GM08714 (cell line): ENCODE data around the gene CYP2R1.
A peak's percentile ranks its signal among the peaks of the same experiment; 100 is the strongest.
"Not testable (repeated sequence)": the region's sequence is repeated elsewhere in the genome, so short reads cannot be mapped to it uniquely, and the experiment has no call there.

Experiments
- H3K4me3 ChIP-seq: fragments of 200-500 bp; sonication (Bioruptor generic); 2 replicates; pipeline ENCODE4 v1.5.1; 2014; ENCODE audit warnings: mild to moderate bottlenecking, low read length, inconsistent platforms
- ZNF274 ChIP-seq: IDR thresholded peaks from 2 replicates; pipeline ENCODE4 v1.6.1; 2012; ENCODE audit warnings: mild to moderate bottlenecking, low read depth, low read length

CYP2R1 gene

GRCh38 chr11:14905104-14906033 is 13.3 kb upstream of the CYP2R1 start:
- TF ChIP-seq ZNF274: no peak
- peak overlapping the region; percentile 63; the same call in 1 of the 2 replicates for H3K4me3 ChIP-seq

DNA sequence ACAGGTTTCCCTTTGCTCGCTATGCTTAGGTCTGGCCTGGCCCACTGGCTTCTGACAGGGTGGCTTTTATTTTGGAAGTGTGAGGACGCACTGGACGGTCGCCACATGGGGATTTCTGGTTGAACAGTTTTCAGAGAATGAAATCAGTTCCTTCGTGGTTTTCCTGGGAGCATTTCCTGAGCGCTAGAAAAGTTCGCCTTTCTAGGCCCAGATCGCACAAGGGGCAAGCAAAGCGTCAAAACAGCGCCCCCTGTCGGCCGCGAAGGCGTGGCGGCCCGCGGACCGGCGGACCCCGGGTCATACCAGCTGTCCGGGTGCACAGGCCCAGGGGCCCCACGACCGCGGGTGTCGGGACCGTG is 12.7 kb upstream of the CYP2R1 start:
- H3K4me3 ChIP-seq: peak overlapping the region; percentile 63; the same call in 1 of the 2 replicates
- TF ChIP-seq ZNF274: no peak

DNA sequence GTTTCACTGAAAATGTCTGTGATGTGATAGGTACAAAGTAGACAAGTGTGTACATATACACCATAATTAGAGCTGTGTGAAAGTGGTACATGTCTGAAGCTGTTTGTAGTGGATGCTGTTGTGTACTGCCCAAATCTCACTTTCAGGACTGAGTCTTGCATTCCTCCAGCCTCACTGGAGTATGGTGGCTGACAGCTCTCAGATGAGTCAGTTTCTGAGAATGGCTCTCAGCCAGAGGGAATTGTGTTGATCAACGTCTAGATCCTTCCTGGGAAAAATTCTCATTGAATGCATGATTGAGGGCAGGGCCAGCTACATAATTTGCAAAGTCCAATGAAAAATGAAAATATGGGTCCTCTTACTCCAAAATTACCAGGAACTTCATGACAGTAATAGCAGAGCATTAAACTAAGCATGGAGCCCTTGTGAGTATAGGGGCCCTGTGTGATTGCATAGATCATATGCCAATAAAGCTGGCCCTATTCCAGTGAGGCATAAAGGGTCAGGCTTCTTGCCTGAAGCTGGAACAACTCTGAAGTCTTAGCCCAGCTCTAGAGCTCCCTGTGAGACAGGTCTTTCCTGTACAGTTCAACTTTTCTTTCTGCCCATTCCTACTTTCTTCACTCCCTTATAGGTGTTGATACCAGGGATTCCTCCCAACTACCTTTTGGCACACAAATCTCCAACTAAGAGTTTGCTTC is 10.8 kb upstream of the CYP2R1 start:
- no peak overlapping the region for H3K4me3 ChIP-seq
- no peak for TF ChIP-seq ZNF274

DNA sequence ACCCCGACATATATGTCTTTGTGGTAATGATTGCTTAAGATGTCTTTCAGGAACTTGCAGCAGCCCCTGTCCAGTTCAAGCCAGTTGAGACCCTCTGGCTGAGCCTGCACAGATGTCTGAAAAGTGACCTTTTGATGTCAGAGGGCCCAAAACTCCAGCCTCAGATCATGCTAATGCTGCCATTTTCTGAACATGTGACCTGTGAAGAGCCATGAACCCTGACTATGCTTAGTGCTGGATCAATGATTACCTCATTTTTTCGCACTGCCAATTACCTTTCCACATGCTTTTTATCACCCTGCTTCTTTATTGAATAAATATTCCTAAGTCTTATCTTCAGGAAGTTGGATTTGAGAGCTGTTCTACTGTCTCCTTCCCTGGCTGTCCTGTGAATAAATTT is 6.9 kb upstream of the CYP2R1 start:
- TF ChIP-seq ZNF274: no peak
- H3K4me3 ChIP-seq: no peak overlapping the region

DNA sequence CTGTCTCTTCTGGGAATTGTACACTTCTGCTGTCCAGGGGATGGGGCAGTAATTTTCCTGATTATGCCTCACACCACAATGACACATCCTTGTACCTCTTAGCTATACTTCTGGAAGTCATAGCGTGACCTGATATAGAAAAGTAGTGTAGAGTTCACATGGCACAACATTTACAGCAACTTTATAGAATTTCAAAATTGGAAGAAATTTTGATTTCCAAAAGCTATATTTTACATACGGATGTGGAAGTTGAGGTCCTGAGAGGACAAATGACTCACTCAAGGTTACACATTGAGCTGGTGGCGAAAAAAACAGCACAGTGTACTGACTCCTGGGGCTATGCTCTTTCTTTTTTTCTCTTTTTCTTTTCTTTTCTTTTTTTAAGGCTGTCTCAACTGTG is 6.3 kb upstream of the CYP2R1 start:
- no peak overlapping the region for H3K4me3 ChIP-seq
- TF ChIP-seq ZNF274: no peak

GRCh38 chr11:14894657-14895598 is 2.9 kb upstream of the CYP2R1 start:
- no peak for TF ChIP-seq ZNF274
- H3K4me3 ChIP-seq: no peak overlapping the region

- H3K4me3 ChIP-seq: peak overlapping the region; percentile 63; the same call in 1 of the 2 replicates
- TF ChIP-seq ZNF274: no peak
Measured at GRCh38 chr11:14892577-14892976, 546 bp upstream of the CYP2R1 start.

- peak overlapping the region; percentile 63; the same call in 1 of the 2 replicates for H3K4me3 ChIP-seq
- no peak for TF ChIP-seq ZNF274
Measured at GRCh38 chr11:14891143-14892035, 642 bp downstream of the CYP2R1 start.

DNA sequence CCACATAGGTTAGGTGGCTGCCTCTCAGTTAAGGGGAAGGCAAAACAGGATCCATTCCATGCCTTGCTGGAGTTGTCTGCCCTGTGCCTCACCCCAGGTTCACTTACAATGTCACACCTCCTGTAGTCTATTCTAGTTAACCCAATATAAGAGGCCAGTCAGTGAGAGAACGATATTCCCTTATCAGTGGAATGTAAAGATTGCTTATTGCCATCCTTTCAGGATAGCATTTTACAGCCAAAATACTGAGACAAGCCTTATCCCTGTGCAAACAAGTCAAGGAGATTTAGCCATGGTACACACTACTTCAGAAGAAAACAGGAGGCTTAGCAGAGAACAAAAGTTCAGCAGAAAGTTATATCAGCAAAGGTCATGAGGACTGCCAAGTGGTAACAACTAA is 5.5 kb downstream of the CYP2R1 start:
- no peak overlapping the region for H3K4me3 ChIP-seq
- TF ChIP-seq ZNF274: no peak

DNA sequence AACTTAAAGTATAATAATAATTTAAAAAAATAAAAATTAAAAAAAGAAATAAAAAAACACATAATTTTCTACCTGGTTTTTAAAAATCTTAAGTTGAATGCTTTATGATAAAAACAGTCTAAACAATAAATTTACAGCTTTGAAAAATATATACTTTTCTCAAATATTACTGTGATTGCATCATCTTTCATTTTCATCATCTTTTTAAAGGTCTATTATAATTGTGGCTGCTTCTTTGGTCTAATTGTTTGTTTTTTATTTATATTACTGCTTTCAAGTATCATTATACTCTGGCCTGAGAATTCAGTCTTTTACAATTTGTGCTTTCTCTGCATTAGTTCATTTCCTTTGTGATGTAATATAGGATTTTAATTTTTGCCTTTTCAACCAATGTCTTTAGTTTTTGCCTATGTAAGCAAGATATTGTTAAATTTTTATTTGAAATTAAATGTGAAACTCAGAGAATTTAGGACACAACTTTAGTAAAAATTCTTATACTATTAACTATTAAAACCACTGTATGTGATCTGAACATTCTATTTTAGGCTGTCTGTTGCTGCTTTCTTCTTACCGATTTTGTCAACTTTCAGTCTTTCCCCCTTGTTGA is 7.3 kb downstream of the CYP2R1 start:
- no peak for TF ChIP-seq ZNF274
- H3K4me3 ChIP-seq: no peak overlapping the region

- H3K4me3 ChIP-seq: not testable (repeated sequence)
Measured at GRCh38 chr11:14883683-14884082, 8.3 kb downstream of the CYP2R1 start.

DNA sequence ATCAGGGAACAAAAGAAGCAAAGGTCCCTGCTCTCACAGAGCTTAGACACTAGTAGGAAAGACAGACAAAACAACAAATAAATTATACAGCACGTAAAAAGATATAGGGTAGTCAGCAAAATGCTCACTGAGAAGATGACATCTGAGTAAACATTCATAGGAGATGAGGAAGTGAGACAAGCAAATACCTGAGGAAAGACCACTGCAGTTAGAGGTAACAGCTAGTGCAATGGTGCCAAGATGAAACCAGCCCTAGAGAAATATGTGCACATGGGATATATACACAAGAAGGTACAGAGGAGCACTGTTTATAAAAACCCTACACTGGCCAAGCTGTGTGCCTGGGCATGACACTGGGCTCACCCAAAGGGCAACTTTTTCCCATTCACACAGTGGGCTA is 9.8 kb downstream of the CYP2R1 start:
- H3K4me3 ChIP-seq: no peak overlapping the region
- no peak for TF ChIP-seq ZNF274

DNA sequence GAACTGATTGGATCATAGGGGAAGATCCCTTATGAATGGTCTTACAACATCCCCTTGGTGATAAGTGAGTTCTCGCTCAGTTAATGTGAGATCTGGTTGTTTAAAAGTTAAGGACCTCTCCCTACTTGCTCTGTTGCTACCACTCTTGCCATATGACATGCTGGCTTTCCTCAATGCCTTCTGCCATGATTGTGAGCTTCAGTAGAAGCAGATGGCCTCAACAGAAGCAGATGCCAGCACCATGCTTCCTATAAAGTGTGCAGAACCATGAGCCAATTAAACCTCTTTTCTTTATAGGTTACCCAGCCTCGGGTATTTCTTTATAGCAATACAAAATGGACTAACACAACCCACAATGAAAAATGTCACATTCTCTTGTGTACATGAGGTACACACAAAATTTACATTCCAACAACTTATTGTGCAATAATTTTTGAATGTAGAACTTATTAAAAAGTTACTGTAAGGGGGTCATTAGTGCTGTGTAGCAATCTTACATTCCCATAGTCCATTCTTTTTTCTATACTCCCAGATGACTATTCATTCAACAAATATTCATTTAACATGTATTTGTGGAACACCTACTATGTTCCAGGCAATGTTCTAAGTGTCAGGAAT is 10.3 kb downstream of the CYP2R1 start:
- no peak for TF ChIP-seq ZNF274
- H3K4me3 ChIP-seq: no peak overlapping the region
